HepG2 (cell line): ENCODE results near the gene FRRS1. TPM values are rescaled to one million over a fixed set of nuclear protein-coding genes. Genes with fewer than 3 reads are reported as not detected.

ENCODE experiments used
- ATAC-seq: fragments of 200-7000 bp; cut with Tn5 transposase; 3 replicates; pipeline ENCODE4 v1.9.1; 2020; ENCODE audit warnings: mild to moderate bottlenecking, moderate library complexity
- BruUV-seq: library from RNA; stranded (reverse); fragments of 400-500 nt; replicated peaks from 2 replicates; lab custom pipeline; 2021; lab: Mats Ljungman, UMichigan
- CTCF ChIA-PET: fragments of 300-600 bp; formaldehyde crosslinking; extraction: SDS; loops from one replicate; lab custom pipeline; 2021; ENCODE audit warnings: low total read pairs, inconsistent platforms, low intra/inter-chr PET ratio; lab: Yijun Ruan, JAX
- POLR2A ChIA-PET: fragments of 350-600 bp; sonication (Branson Sonifier 250); formaldehyde crosslinking; loops from one replicate; lab custom pipeline; 2020; ENCODE audit warnings: antibody characterized with exemption, inconsistent platforms; lab: Yijun Ruan, JAX
- DNase-seq: peaks from one replicate; pipeline ENCODE4 v3.0.0-alpha.2; 2015; ENCODE audit warnings: low spot score
- FAIRE-seq: peaks from 3 replicates; lab custom pipeline; 2011; peaks lifted over from hg19 to GRCh38; lab: Jason Lieb, UNC
- H2AFZ ChIP-seq: one replicate; pipeline ENCODE4 v1.6.1; 2011; ENCODE audit warnings: low read length, inconsistent platforms
- H3K27ac ChIP-seq: fragments of 300-600 bp; 3 replicates; pipeline ENCODE4 v1.8.0; 2011; ENCODE audit warnings: mixed run types, mild to moderate bottlenecking, mixed read lengths, low read length, inconsistent platforms; ENCODE audit not compliant: insufficient read depth; ENCODE audit errors: extremely low read length
- H3K27me3 ChIP-seq, 2 experiments: fragments of 200-600 bp in 1 of 2; 2 replicates in 1 of 2; 3 replicates in 1 of 2; pipeline versions ENCODE4 v1.6.0 to v1.8.0; 2011; ENCODE audit warnings: low read length in 2 of 2, mild to moderate bottlenecking in 2 of 2, moderate library complexity in 2 of 2, inconsistent platforms in 1 of 2; ENCODE audit not compliant: insufficient read depth in 2 of 2, control insufficient read depth in 1 of 2
- H3K36me3 ChIP-seq, 2 experiments: fragments of 200-600 bp in 1 of 2; replicated peaks in 1 of 2; 2 replicates in 1 of 2; 3 replicates in 1 of 2; pipeline versions ENCODE4 v1.5.1 to v1.8.0; 2011; ENCODE audit warnings: low read length in 2 of 2, inconsistent platforms in 1 of 2; ENCODE audit not compliant: insufficient read depth in 2 of 2, control insufficient read depth in 1 of 2
- H3K4me1 ChIP-seq: 2 replicates; pipeline ENCODE4 v1.5.1; 2012; ENCODE audit warnings: low read length, inconsistent platforms; ENCODE audit not compliant: insufficient read depth
- H3K4me2 ChIP-seq: 2 replicates; pipeline ENCODE4 v1.6.0; 2011; ENCODE audit warnings: low read depth, low read length, inconsistent platforms
- H3K4me3 ChIP-seq, 3 experiments: fragments of 200-600 bp in 1 of 3; sonication (generic), shearing (Covaris generic) in 1 of 3; replicated peaks in 1 of 3; 2 replicates each; pipeline ENCODE4 v1.5.1; 2011 to 2016; ENCODE audit warnings: low read length in 3 of 3, inconsistent platforms in 2 of 3, low read depth in 2 of 3, mild to moderate bottlenecking in 2 of 3, control low read depth in 1 of 3, mixed read lengths in 1 of 3; ENCODE audit not compliant: insufficient read depth in 1 of 3
- H3K79me2 ChIP-seq: one replicate; pipeline ENCODE4 v1.6.1; 2011; ENCODE audit warnings: low read length, inconsistent platforms; ENCODE audit not compliant: insufficient read depth
- H3K9ac ChIP-seq: 2 replicates; pipeline ENCODE4 v1.6.0; 2011; ENCODE audit warnings: mild to moderate bottlenecking, low read depth, low read length, inconsistent platforms; ENCODE audit not compliant: insufficient read depth
- H3K9me3 ChIP-seq: 2 replicates; pipeline ENCODE4 v1.5.1; 2012; ENCODE audit warnings: mild to moderate bottlenecking, low read length
- H4K20me1 ChIP-seq: 2 replicates; pipeline ENCODE4 v1.6.0; 2011; ENCODE audit warnings: inconsistent platforms, mild to moderate bottlenecking, low read length, moderate library complexity; ENCODE audit not compliant: insufficient read depth
- CEBPZ ChIP-seq: IDR thresholded peaks from 2 replicates; pipeline ENCODE4 v1.6.1; 2012; ENCODE audit warnings: low read length, improper control_type of control experiment
- CHD4 ChIP-seq: fragments of 200-600 bp; sonication (generic); IDR thresholded peaks from 2 replicates; pipeline ENCODE4 v1.7.0; 2017; ENCODE audit warnings: mild to moderate bottlenecking, low read length, borderline replicate concordance
- FOXK1 ChIP-seq: sonication (generic); formaldehyde crosslinking; IDR thresholded peaks from 2 replicates; pipeline ENCODE4 v1.4.0; 2020; ENCODE audit warnings: low read depth, missing genetic modification reagents, borderline replicate concordance
- FOXP1 ChIP-seq, 2 experiments: fragments of 450-650 bp in 1 of 2; IDR thresholded peaks; 2 replicates each; pipeline ENCODE4 v1.6.1; 2017 to 2018; ENCODE audit warnings: antibody characterized with exemption in 1 of 2
- HMG20A ChIP-seq: IDR thresholded peaks from 2 replicates; pipeline ENCODE4 v1.6.1; 2016; ENCODE audit warnings: borderline replicate concordance
- ISL2 ChIP-seq: sonication (generic); formaldehyde crosslinking; IDR thresholded peaks from 2 replicates; pipeline ENCODE4 v1.5.0; 2020; ENCODE audit warnings: missing genetic modification reagents
- KLF11 ChIP-seq: IDR thresholded peaks from 2 replicates; pipeline ENCODE4 v1.6.1; 2016; ENCODE audit warnings: missing compliant biosample characterization
- MAFF ChIP-seq: IDR thresholded peaks from 2 replicates; pipeline ENCODE4 v1.6.1; 2011; ENCODE audit warnings: low read depth, low read length, improper control_type of control experiment
- NFIC ChIP-seq: IDR thresholded peaks from 2 replicates; pipeline ENCODE4 v1.6.1; 2012; ENCODE audit warnings: mild to moderate bottlenecking, low read length, inconsistent platforms
- SOX5 ChIP-seq: IDR thresholded peaks from 2 replicates; pipeline ENCODE4 v1.6.1; 2016; ENCODE audit warnings: borderline replicate concordance
- TCF7 ChIP-seq: sonication (generic); IDR thresholded peaks from 2 replicates; pipeline ENCODE4 v1.6.1; 2016; ENCODE audit warnings: antibody characterized with exemption, low read depth
- ZNF12 ChIP-seq: sonication (generic); formaldehyde crosslinking; IDR thresholded peaks from 2 replicates; pipeline ENCODE4 v1.5.0; 2020; ENCODE audit warnings: missing genetic modification reagents
- ZNF142 ChIP-seq: sonication (generic); formaldehyde crosslinking; IDR thresholded peaks from 2 replicates; pipeline ENCODE4 v1.4.0; 2020; ENCODE audit warnings: missing genetic modification reagents
- ZNF350 ChIP-seq: sonication (generic); formaldehyde crosslinking; IDR thresholded peaks from 2 replicates; pipeline ENCODE4 v1.4.0; 2020; ENCODE audit warnings: mild to moderate bottlenecking, low read depth, missing genetic modification reagents, borderline replicate concordance
- ZNF557 ChIP-seq: sonication (generic); formaldehyde crosslinking; IDR thresholded peaks from 2 replicates; pipeline ENCODE4 v1.4.0; 2020; ENCODE audit warnings: missing genetic modification reagents
- ZNF616 ChIP-seq: sonication (generic); formaldehyde crosslinking; IDR thresholded peaks from 2 replicates; pipeline ENCODE4 v1.5.0; 2020; ENCODE audit warnings: low read depth, mild to moderate bottlenecking, missing genetic modification reagents
- WGBS: methylation state at CpG from one replicate; pipeline ENCODE4 v1.1.6; 2017; ENCODE audit warnings: low lambda C conversion rate; 5-methylcytosine and 5-hydroxymethylcytosine counted together
- in situ Hi-C: cut with HindIII; loops from 2 replicates; pipeline ENCODE4 v1.10.0; 2017; ENCODE audit warnings: low pct_unique_long_range_greater_than_20kb; ENCODE audit not compliant: extremely low pct_ligation_motif_present
- intact Hi-C: fragments of 100-400 bp; cut with micrococcal nuclease; formaldehyde crosslinking; loops from one replicate; pipeline ENCODE4 v1.10.0; 2022; ENCODE audit not compliant: unreplicated experiment
- polyA plus RNA-seq, 8 experiments: library from polyadenylated mRNA; depleted of rRNA in 3 of 8; stranded (reverse) in 7 of 8; unstranded in 1 of 8; fragments of >200 nt; fragmentation: Illumina TruSeq in 4 of 8; extraction: Trizol in 4 of 8; gene quantifications; 2 replicates each; pipeline versions ENCODE4 v1.2.1 to v1.2.3, GENCODE V29; 2011 to 2016; ENCODE audit warnings: low read depth in 4 of 8, missing spikeins in 1 of 8, mixed read lengths in 1 of 8; ENCODE audit not compliant: insufficient read depth in 1 of 8
- total RNA-seq, 5 experiments: library from RNA; depleted of rRNA; stranded (reverse); fragments of >200 nt; fragmentation: Illumina TruSeq; extraction: Trizol; gene quantifications; 2 replicates each; pipeline ENCODE4 v1.2.3, GENCODE V29; 2016; ENCODE audit warnings: low read depth in 1 of 5

FRRS1 gene
- total and polyA plus RNA-seq, 2 of the 13 experiments (the other 11 are each of a cell fraction or from before 2014, with no cell fraction given) = 22.6 to 23.4 TPM

GRCh38 chr1:99754697-99755096 lies 11.7 kb downstream of the FRRS1 start:
- no peaks in the 10 kb centered on the region for H3K27me3 ChIP-seq
- H3K9me3 ChIP-seq = no peaks in the 10 kb centered on the region
- no peaks in the 10 kb centered on the region for H4K20me1 ChIP-seq
- FAIRE-seq (no peak), ATAC-seq (peak; percentile 81), DNase-seq (peak; percentile 45)
- intact Hi-C loops (loop anchor here (5.0 kb wide), 1 partner anchor 598 kb away; the partner anchor contains the start of gene CDC14A), in situ Hi-C loops (no loop called here)
- peak overlapping the region; percentile 68 for H3K27ac ChIP-seq
- H3K4me3 ChIP-seq = no peak overlapping the region; a peak in 1 of 6 replicates
- POLR2A ChIA-PET = interaction anchor here (2.5 kb wide), 1 partner anchor 12 kb away, joined by 7 read pairs; the partner anchor contains the start of gene FRRS1
- peaks cover 64% of the 10 kb centered on the region for H3K79me2 ChIP-seq
- CTCF ChIA-PET = no interaction called here
- no peak overlapping the region for H2AFZ ChIP-seq
- no peaks in the 10 kb centered on the region for H3K36me3 ChIP-seq
- peaks cover 85% of the 10 kb centered on the region for H3K4me1 ChIP-seq
- WGBS = 49% methylated on average over 5 of the region's 5 CpGs
- BruUV-seq = no TSS peak
- H3K4me2 ChIP-seq = peak overlapping the region; percentile 51
- no peak overlapping the region for H3K9ac ChIP-seq
- TF ChIP-seq SOX5 (peak; percentile 41; the same call in 1 of the 2 replicates), ZNF12 (CRISPR knock-in tag) (peak; percentile 96), ZNF616 (no peak), CEBPZ (no peak), TCF7 (0 out of 2 replicates have a peak, but pooled peaks have one; percentile 11), HMG20A (CRISPR knock-in tag) (peak; percentile 20; the same call in 1 of the 2 replicates), ZNF142 (no peak), MAFF (no peak), KLF11 (no peak), FOXP1 (IDR thresholded peaks at IDR 0.05) (no peak), FOXP1 (CRISPR knock-in tag; IDR thresholded peaks at IDR 0.05) (0 out of 2 replicates have a peak, but pooled peaks have one; percentile 17), ISL2 (CRISPR knock-in tag) (0 out of 2 replicates have a peak, but pooled peaks have one; percentile 21), NFIC (peak; percentile 41; the same call in 1 of the 2 replicates), ZNF557 (CRISPR knock-in tag) (no peak), CHD4 (peak; percentile 39; the same call in 1 of the 2 replicates), FOXK1 (CRISPR knock-in tag) (no peak), ZNF350 (CRISPR knock-in tag) (no peak)
